Heart left ventricle (tissue), 16 donors: ENCODE results near the gene DOCK2. TPM values are rescaled to one million over a fixed set of nuclear protein-coding genes. Genes with fewer than 3 reads are reported as not detected.

Source experiments
- ATAC-seq, 4 donors: fragments of 200-7000 bp; cut with Tn5 transposase; one replicate each; pipeline ENCODE4 v1.9.1; 2020 to 2022; ENCODE audit warnings: moderate library complexity in 4 of 4, mild to moderate bottlenecking in 3 of 4, moderate number of reproducible peaks in 1 of 4
- DNase-seq, 5 donors: peaks; one replicate each; pipeline ENCODE4 v3.0.0-alpha.2; 2020
- H3K27ac ChIP-seq, 12 donors: fragments of 200-600 bp; sonication (generic) in 4 of 12; one replicate each; pipeline versions ENCODE4 v1.5.0 to v1.8.0; 2016 to 2022; ENCODE audit warnings: mild to moderate bottlenecking in 2 of 12
- H3K27me3 ChIP-seq, 9 donors: fragments of 200-600 bp; sonication (generic) in 2 of 9; one replicate each; pipeline versions ENCODE4 v1.5.1 to v1.8.0; 2016 to 2022; ENCODE audit warnings: mild to moderate bottlenecking in 3 of 9
- H3K36me3 ChIP-seq, 9 donors: fragments of 200-600 bp; sonication (generic) in 2 of 9; one replicate each; pipeline versions ENCODE4 v1.5.0 to v1.8.0; 2018 to 2022; ENCODE audit warnings: mild to moderate bottlenecking in 2 of 9
- H3K4me1 ChIP-seq, 12 donors: fragments of 200-600 bp; sonication (generic) in 4 of 12; one replicate each; pipeline versions ENCODE4 v1.5.0 to v1.8.0; 2016 to 2022; ENCODE audit warnings: mild to moderate bottlenecking in 3 of 12
- H3K4me3 ChIP-seq, 12 donors: fragments of 200-600 bp; sonication (generic) in 4 of 12; one replicate each; pipeline versions ENCODE4 v1.5.0 to v1.8.0; 2017 to 2022; ENCODE audit warnings: mild to moderate bottlenecking in 9 of 12, moderate library complexity in 4 of 12
- H3K9me3 ChIP-seq, 12 donors: fragments of 200-600 bp; sonication (generic) in 4 of 12; one replicate each; pipeline versions ENCODE4 v1.5.0 to v1.8.0; 2016 to 2022; ENCODE audit warnings: mild to moderate bottlenecking in 1 of 12
- CTCF ChIP-seq, 12 donors: fragments of 200-600 bp; sonication (generic) in 4 of 12; IDR thresholded peaks; one replicate each; pipeline versions ENCODE4 v1.5.0 to v1.8.0; 2018 to 2022; ENCODE audit warnings: antibody characterized with exemption in 12 of 12, mild to moderate bottlenecking in 5 of 12
- POLR2A ChIP-seq, 2 donors: fragments of 450-650 bp; IDR thresholded peaks; one replicate each; pipeline ENCODE4 v1.6.1; 2017; ENCODE audit warnings: antibody characterized with exemption in 2 of 2, mild to moderate bottlenecking in 2 of 2, moderate library complexity in 2 of 2
- WGBS, 4 donors: extraction: QIAGEN DNeasy Blood & Tissue Kit in 2 of 4; methylation state at CpG; one replicate each; pipeline versions ENCODE4 v1.1.5 to v1.1.7; 2013 to 2018; 5-methylcytosine and 5-hydroxymethylcytosine counted together
- intact Hi-C, 10 donors: fragments of 100-400 bp; cut with DNase I; formaldehyde crosslinking; loops; one replicate each; pipeline versions ENCODE4 v1.11.1 to v1.14.2; 2022
- polyA plus RNA-seq, 2 donors: library from polyadenylated mRNA; stranded (reverse); fragments of 200-250 nt; gene quantifications; one replicate each; pipeline ENCODE4 v1.2.3, GENCODE V29; 2013
- total RNA-seq, 9 donors: library from RNA; depleted of rRNA in 2 of 9; stranded (reverse); fragments of >200 nt in 2 of 9; fragmentation: NEBNext Ultra II Directional in 3 of 9; extraction: Animal tissue kit (Norgen Biotek cat#: 25700) in 3 of 9; gene quantifications; one replicate each; pipeline versions ENCODE4 v1.1.0 to v1.2.4, GENCODE V29; 2016 to 2023
- donor health status: ischemic (EF 13 %, LVEDD 7.1; RV severe dilation, severe dysfunction).
- donor health status: healthy with polysubstance abuse.
- donor health status: DM: no; HTN: yes; CAD: no.
- donor health status: DM: no; HTN: no; CAD: no.
- donor health status: ischemic (EF 25% LVEDD 6.9; RV normal size, moderate dysfunction).
- donor health status: ischemic (EF 25% LVEDD 5.7; RV mildly dilated, moderate dysfunction).
- donor health status: healthy.
- donor health status: DM: yes; HTN: yes; CAD: no.
- donor health status: ischemic (EF 35%, LVEDD 5.7; RV mildly dilated, moderate dysfunction).
- donor health status: nonischemic (EF 11% LVEDD 7.7; RV severe dilation, severe dysfunction).
- donor health status: DM: yes; HTN: yes; CAD: no.
- donor health status: PGD.
- donor health status: ischemic (EF 29% LVEDD 5.4; RV normal size, mild dysfunction).
- donor health status: nonischemic (EF 23%, LVEDD 6.1; RV moderate dilation, normal function).

The DOCK2 gene
- total and polyA plus RNA-seq, 11 donors = 0.80 to 59.5 (median 4.6) TPM

- no peaks in the 10 kb centered on the region for H3K36me3 ChIP-seq
Measured at GRCh38 chr5:169960659-169961058, 323.6 kb downstream of the DOCK2 start.

GRCh38 chr5:169964246-169964645, 327.2 kb downstream of the DOCK2 start:
- DNase-seq = no peak
- TF ChIP-seq CTCF (IDR thresholded peaks at IDR 0.05) (no peak), POLR2A (IDR thresholded peaks at IDR 0.05) (no peak)
- Histone ChIP-seq H3K4me1 (no peaks in the 10 kb centered on the region), H3K27me3 (peaks cover 0 to 13% (median 0%) of the 10 kb centered on the region in 9 donors), H3K36me3 (no peaks in the 10 kb centered on the region), H3K27ac (no peak overlapping the region), H3K4me3 (no peak overlapping the region), H3K9me3 (no peaks in the 10 kb centered on the region)
- no peak for ATAC-seq
- intact Hi-C loops = no loop called here
- WGBS, 4 donors = 64 to 85% (median 74%) methylated on average over 4 to 5 of the region's 5 CpGs

More at GRCh38 chr5:169960659-169961058, 323.6 kb downstream of the DOCK2 start:
- H3K4me1 ChIP-seq = no peaks in the 10 kb centered on the region
- no peak for TF ChIP-seq CTCF (IDR thresholded peaks at IDR 0.05)
- TF ChIP-seq POLR2A (IDR thresholded peaks at IDR 0.05) = no peak
- H3K27ac ChIP-seq = no peak overlapping the region
- WGBS, 4 donors = 81 to 99% (median 88%) methylated on average over 2 of the region's 2 CpGs
- intact Hi-C loops = no loop called here
- no peak for ATAC-seq
- H3K4me3 ChIP-seq = no peak overlapping the region
- peaks cover 0 to 13% (median 0%) of the 10 kb centered on the region in 9 donors for H3K27me3 ChIP-seq
- no peak for DNase-seq
- no peaks in the 10 kb centered on the region for H3K9me3 ChIP-seq

- Histone ChIP-seq H3K27me3 (peaks cover 0 to 12% (median 0%) of the 10 kb centered on the region in 9 donors), H3K36me3 (no peaks in the 10 kb centered on the region), H3K9me3 (no peaks in the 10 kb centered on the region), H3K27ac (no peak overlapping the region), H3K4me3 (no peak overlapping the region), H3K4me1 (peaks cover 0 to 13% (median 0%) of the 10 kb centered on the region in 12 donors)
- TF ChIP-seq CTCF (IDR thresholded peaks at IDR 0.05) (no peak), POLR2A (IDR thresholded peaks at IDR 0.05) (no peak)
- ATAC-seq = no peak
- intact Hi-C loops = no loop called here
- no peak for DNase-seq
Measured at GRCh38 chr5:169970339-169970738, 333.3 kb downstream of the DOCK2 start.

GRCh38 chr5:169970911-169971765, 334.1 kb downstream of the DOCK2 start:
- H3K4me1 ChIP-seq = peaks cover 0 to 13% (median 0%) of the 10 kb centered on the region in 12 donors
- H3K27me3 ChIP-seq = peaks cover 0 to 12% (median 0%) of the 10 kb centered on the region in 9 donors
- H3K36me3 ChIP-seq = no peaks in the 10 kb centered on the region
- intact Hi-C loops = no loop called here
- no peak overlapping the region for H3K4me3 ChIP-seq
- 48 to 62% (median 52%) methylated on average over 8 of the region's 8 CpGs for WGBS, 4 donors
- TF ChIP-seq POLR2A (IDR thresholded peaks at IDR 0.05) (no peak), CTCF (IDR thresholded peaks at IDR 0.05) (no peak)
- DNase-seq = peak; percentile 17 to 66 (median 37)
- H3K9me3 ChIP-seq = no peaks in the 10 kb centered on the region
- no peak overlapping the region for H3K27ac ChIP-seq
- ATAC-seq = peak in 2 of 4 donors; percentile 55 to 61
